Measurements from ENCODE around the gene PAXX.

GRCh38 chr9:137011156-137011555 lies 18.9 kb downstream of the PAXX start:
- TF ChIP-seq CTCF (IDR thresholded peaks at IDR 0.05) = no peak
- no peak for TF ChIP-seq EZH2 (IDR thresholded peaks at IDR 0.05; ENCODE audit: borderline replicate concordance, insufficient read depth, low read depth, low read length, poor library complexity, severe bottlenecking)
